22Rv1 (cell line): ENCODE data around the gene NLK.

Source experiments
- CTCF ChIP-seq: fragments of 450-650 bp; IDR thresholded peaks from 2 replicates; pipeline ENCODE4 v1.5.1; 2017; ENCODE audit warnings: mild to moderate bottlenecking
- ZFX ChIP-seq: fragments of 450-650 bp; IDR thresholded peaks from 2 replicates; pipeline ENCODE4 v1.6.1; 2017; ENCODE audit warnings: antibody characterized with exemption, borderline replicate concordance

GRCh38 chr17:28093999-28094716 lies 51.7 kb downstream of the NLK start:
- TF ChIP-seq CTCF, result no peak
- no peak for TF ChIP-seq ZFX
